K562 (cell line): Measurements from ENCODE around the gene SLC43A1. TPM values are rescaled to one million over a fixed set of nuclear protein-coding genes. Genes with fewer than 3 reads are reported as not detected.

ENCODE experiments used
- ATAC-seq: fragments of 200-7000 bp; cut with Tn5 transposase; 3 replicates; pipeline ENCODE4 v1.9.1; 2020; ENCODE audit warnings: moderate library complexity
- BruUV-seq: library from RNA; stranded (reverse); fragments of 400-500 nt; replicated peaks from 2 replicates; lab custom pipeline; 2021; lab: Mats Ljungman, UMichigan
- CTCF ChIA-PET: fragments of 300-600 bp; formaldehyde crosslinking; extraction: SDS; loops from one replicate; lab custom pipeline; 2021; ENCODE audit warnings: low intra/inter-chr PET ratio; lab: Yijun Ruan, JAX
- POLR2A ChIA-PET: fragments of 300-600, 350-650 bp; sonication (Branson Sonifier 250); formaldehyde crosslinking; extraction: SDS; loops from one replicate; lab custom pipeline; 2021; ENCODE audit warnings: antibody characterized with exemption, inconsistent platforms; lab: Yijun Ruan, JAX
- DNase-seq, 4 experiments: peaks; one replicate each; pipeline versions ENCODE4 v3.0.0 to v3.0.0-alpha.2; 2011 to 2018; ENCODE audit warnings: low spot score in 3 of 4, mixed read lengths in 3 of 4; ENCODE audit errors: extremely low read depth in 1 of 4
- FAIRE-seq: peaks from 2 replicates; lab custom pipeline; 2011; peaks lifted over from hg19 to GRCh38; lab: Jason Lieb, UNC
- H2AFZ ChIP-seq: 2 replicates; pipeline ENCODE4 v1.6.0; 2011; ENCODE audit warnings: low read depth, low read length, control low read depth, inconsistent platforms
- H3K27ac ChIP-seq: fragments of 200-600 bp; 3 replicates; pipeline ENCODE4 v1.8.0; 2011; ENCODE audit warnings: low read depth, mild to moderate bottlenecking, control low read depth, inconsistent platforms, low read length, moderate library complexity, mixed read lengths; ENCODE audit errors: extremely low read depth
- H3K27me3 ChIP-seq, 2 experiments: fragments of 300-600 bp in 1 of 2; 2 replicates in 1 of 2; 3 replicates in 1 of 2; pipeline versions ENCODE4 v1.6.0 to v1.8.0; 2011; ENCODE audit warnings: inconsistent platforms in 2 of 2, low read length in 2 of 2, mild to moderate bottlenecking in 1 of 2, mixed read lengths in 1 of 2, moderate library complexity in 1 of 2; ENCODE audit not compliant: control insufficient read depth in 2 of 2, insufficient read depth in 2 of 2
- H3K36me3 ChIP-seq: fragments of 300-600 bp; 3 replicates; pipeline ENCODE4 v1.8.0; 2011; ENCODE audit warnings: mild to moderate bottlenecking, low read length, inconsistent platforms; ENCODE audit not compliant: control insufficient read depth, insufficient read depth
- H3K4me1 ChIP-seq, 2 experiments: fragments of 200-600 bp in 1 of 2; replicated peaks in 1 of 2; 2 replicates in 1 of 2; 3 replicates in 1 of 2; pipeline versions ENCODE4 v1.5.1 to v1.8.0; 2011; ENCODE audit warnings: inconsistent platforms in 2 of 2, low read length in 2 of 2, mild to moderate bottlenecking in 1 of 2, mixed read lengths in 1 of 2, moderate library complexity in 1 of 2; ENCODE audit not compliant: control insufficient read depth in 2 of 2, insufficient read depth in 2 of 2
- H3K4me2 ChIP-seq: 2 replicates; pipeline ENCODE4 v1.6.1; 2011; ENCODE audit warnings: low read length, control low read depth, inconsistent platforms, mixed read lengths; ENCODE audit not compliant: insufficient read depth
- H3K4me3 ChIP-seq: fragments of 200-600 bp; sonication (generic), shearing (Covaris generic); 2 replicates; pipeline ENCODE4 v1.5.1; 2016; ENCODE audit warnings: control low read depth, inconsistent platforms
- H3K79me2 ChIP-seq: fragments of 200-600 bp; 3 replicates; pipeline ENCODE4 v1.8.0; 2011; ENCODE audit warnings: low read length, inconsistent platforms; ENCODE audit not compliant: control insufficient read depth, insufficient read depth
- H3K9ac ChIP-seq, 2 experiments: 2 replicates each; pipeline versions ENCODE4 v1.6.0 to v1.6.1; 2011; ENCODE audit warnings: low read depth in 2 of 2, low read length in 2 of 2, control low read depth in 1 of 2, inconsistent platforms in 1 of 2, mild to moderate bottlenecking in 1 of 2, mixed read lengths in 1 of 2; ENCODE audit not compliant: insufficient read depth in 1 of 2
- H3K9me1 ChIP-seq: one replicate; pipeline ENCODE4 v1.6.0; 2011; ENCODE audit warnings: inconsistent platforms, mild to moderate bottlenecking, low read length, moderate library complexity; ENCODE audit not compliant: control insufficient read depth, insufficient read depth
- H3K9me3 ChIP-seq: replicated peaks from 2 replicates; pipeline ENCODE4 v1.5.1; 2011; ENCODE audit warnings: low read depth, low read length, inconsistent platforms; ENCODE audit not compliant: control insufficient read depth, insufficient read depth
- H4K20me1 ChIP-seq: replicated peaks from 2 replicates; pipeline ENCODE4 v1.6.1; 2011; ENCODE audit warnings: low read length, inconsistent platforms, mixed read lengths; ENCODE audit not compliant: control insufficient read depth, insufficient read depth
- CEBPG ChIP-seq, 3 experiments: fragments of 200-800 bp in 1 of 3; sonication (Bioruptor generic) in 1 of 3; sonication (generic) in 1 of 3; formaldehyde crosslinking in 1 of 3; IDR thresholded peaks in 2 of 3; conservative IDR thresholded peaks in 1 of 3; 2 replicates each; pipeline versions ENCODE4 v1.6.1 to v1.8.0; 2016 to 2022; ENCODE audit warnings: missing compliant biosample characterization in 2 of 3, missing genetic modification characterization in 2 of 3, mild to moderate bottlenecking in 1 of 3, missing genetic modification reagents in 1 of 3
- POLR2G ChIP-seq: fragments of 200-400 bp; formaldehyde crosslinking; IDR thresholded peaks from 2 replicates; pipeline ENCODE4 v1.6.1; 2017; ENCODE audit warnings: low read depth, mild to moderate bottlenecking, antibody characterized with exemption, low read length, moderate library complexity
- PTBP1 ChIP-seq: fragments of 200-400 bp; formaldehyde crosslinking; IDR thresholded peaks from 2 replicates; pipeline ENCODE4 v1.6.1; 2017; ENCODE audit warnings: low read depth, low read length
- RBM22 ChIP-seq: fragments of 200-400 bp; formaldehyde crosslinking; IDR thresholded peaks from 2 replicates; pipeline ENCODE4 v1.6.1; 2018; ENCODE audit warnings: low read length, low read depth; ENCODE audit not compliant: poor library complexity, severe bottlenecking
- WGBS: fragments of 100-300 bp; shearing (Covaris generic); methylation state at CpG from one replicate; pipeline ENCODE4 v1.1.6; 2016; ENCODE audit warnings: low coverage, mixed read lengths; ENCODE audit not compliant: insufficient coverage; ENCODE audit errors: missing lambda C conversion rate; 5-methylcytosine and 5-hydroxymethylcytosine counted together
- in situ Hi-C: fragments of 300-500 bp; cut with MboI; formaldehyde crosslinking; loops from 4 replicates; pipeline ENCODE4 v1.15.0; 2018; ENCODE audit warnings: inconsistent platforms, mixed read lengths
- intact Hi-C: fragments of 100-400 bp; cut with micrococcal nuclease; formaldehyde crosslinking; loops from 2 replicates; pipeline ENCODE4 v1.14.2; 2022
- polyA plus RNA-seq, 8 experiments: library from polyadenylated mRNA; depleted of rRNA in 4 of 8; stranded (reverse) in 5 of 8; unstranded in 3 of 8; fragments of >200 nt; fragmentation: Nextera tagmentation in 2 of 8; fragmentation: Illumina TruSeq in 1 of 8; extraction: Ambion mirVana in 2 of 8; extraction: Trizol in 1 of 8; gene quantifications; 2 replicates each; pipeline versions ENCODE4 v1.2.1 to v1.2.3, GENCODE V29; 2011 to 2014; ENCODE audit warnings: inconsistent platforms in 1 of 8, missing spikeins in 1 of 8
- total RNA-seq, 7 experiments: library from RNA; depleted of rRNA in 6 of 7; stranded (reverse); fragments of >200 nt in 6 of 7; fragmentation: Illumina TruSeq in 2 of 7; extraction: Trizol in 2 of 7; gene quantifications; 2 replicates each; pipeline versions ENCODE4 v1.2.1 to v1.2.3, GENCODE V29; 2011 to 2021; ENCODE audit warnings: low replicate concordance in 1 of 7
- TF ChIP-seq, protein P1 (sequence below), 3 experiments: IDR thresholded peaks in 2 of 3; conservative IDR thresholded peaks in 1 of 3; 2 replicates each; pipeline ENCODE4 v1.5.1; 2011 to 2012; ENCODE audit warnings: low read length in 3 of 3, mild to moderate bottlenecking in 3 of 3, control low read depth in 2 of 3, improper control_type of control experiment in 1 of 3, inconsistent platforms in 1 of 3, low read depth in 1 of 3, mixed read lengths in 1 of 3, moderate library complexity in 1 of 3; ENCODE audit not compliant: insufficient read depth in 2 of 3

Gene SLC43A1
- total and polyA plus RNA-seq, 9 of the 15 experiments (the other 6 are each of a cell fraction or from before 2014, with no cell fraction given) = 2.6 to 41.8 (median 24.6) TPM

- CTCF ChIA-PET = no interaction called here
- 68% methylated on average over 6 of the region's 27 CpGs for WGBS
- BruUV-seq = no TSS peak
- Histone ChIP-seq H2AFZ (no peak overlapping the region), H3K9me3 (no peaks in the 10 kb centered on the region), H3K36me3 (peaks cover 3% of the 10 kb centered on the region; the same call in 1 of the 3 replicates), H3K9ac (no peak overlapping the region), H3K27ac (no peak overlapping the region), H3K79me2 (no peaks in the 10 kb centered on the region)
- ATAC-seq (peak; percentile 40; the same call in 2 of the 3 replicates), DNase-seq (peak in 1 of 4 experiments; percentile 32), FAIRE-seq (no peak)
- POLR2A ChIA-PET = interaction anchor here (1.2 kb wide), 1 partner anchor 39 kb away, joined by 3 read pairs; the partner anchor contains the start of gene SLC43A1
- peak; percentile 71 for TF ChIP-seq RBM22
- TF ChIP-seq, protein P1, sequence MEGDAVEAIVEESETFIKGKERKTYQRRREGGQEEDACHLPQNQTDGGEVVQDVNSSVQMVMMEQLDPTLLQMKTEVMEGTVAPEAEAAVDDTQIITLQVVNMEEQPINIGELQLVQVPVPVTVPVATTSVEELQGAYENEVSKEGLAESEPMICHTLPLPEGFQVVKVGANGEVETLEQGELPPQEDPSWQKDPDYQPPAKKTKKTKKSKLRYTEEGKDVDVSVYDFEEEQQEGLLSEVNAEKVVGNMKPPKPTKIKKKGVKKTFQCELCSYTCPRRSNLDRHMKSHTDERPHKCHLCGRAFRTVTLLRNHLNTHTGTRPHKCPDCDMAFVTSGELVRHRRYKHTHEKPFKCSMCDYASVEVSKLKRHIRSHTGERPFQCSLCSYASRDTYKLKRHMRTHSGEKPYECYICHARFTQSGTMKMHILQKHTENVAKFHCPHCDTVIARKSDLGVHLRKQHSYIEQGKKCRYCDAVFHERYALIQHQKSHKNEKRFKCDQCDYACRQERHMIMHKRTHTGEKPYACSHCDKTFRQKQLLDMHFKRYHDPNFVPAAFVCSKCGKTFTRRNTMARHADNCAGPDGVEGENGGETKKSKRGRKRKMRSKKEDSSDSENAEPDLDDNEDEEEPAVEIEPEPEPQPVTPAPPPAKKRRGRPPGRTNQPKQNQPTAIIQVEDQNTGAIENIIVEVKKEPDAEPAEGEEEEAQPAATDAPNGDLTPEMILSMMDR (IDR thresholded peaks at IDR 0.05 in 2 of 3, conservative IDR thresholded peaks at IDR 0.05 in 1 of 3; ENCODE audit: insufficient read depth in 2 of 3, low read depth in 1 of 3, low read length in 3 of 3) = peak in 1 of 3 experiments; percentile 25; a peak in 1 of 6 replicates
- TF ChIP-seq PTBP1 = no peak
- no peak for TF ChIP-seq CEBPG (CRISPR knock-in tag; IDR thresholded peaks at IDR 0.05)
- no peak for TF ChIP-seq CEBPG (tag; conservative IDR thresholded peaks at IDR 0.05 in 1 of 2, IDR thresholded peaks at IDR 0.05 in 1 of 2)
- peak; percentile 3 for TF ChIP-seq POLR2G
- TF ChIP-seq, all 486 proteins: peak for 3
- in situ Hi-C loops (no loop called here), intact Hi-C loops (no loop called here)
- Histone ChIP-seq H3K27me3 (no peaks in the 10 kb centered on the region), H3K9me1 (no peaks in the 10 kb centered on the region), H3K4me2 (no peak overlapping the region), H4K20me1 (peaks cover 8% of the 10 kb centered on the region; the same call in 1 of the 2 replicates), H3K4me3 (no peak overlapping the region), H3K4me1 (peaks cover 29 to 33% of the 10 kb centered on the region in 2 experiments)
These were observed 38.6 kb downstream of the SLC43A1 start for GRCh38 chr11:57476757-57477506.
